Activated CD8-positive, alpha-beta T cell treated with anti-CD3 and anti-CD28 coated beads for 36 hours (primary cell): ENCODE data around the gene AAMP. TPM values are rescaled to one million over a fixed set of nuclear protein-coding genes. Genes with fewer than 3 reads are reported as not detected.
A peak's percentile ranks its signal among the peaks of the same experiment; 100 is the strongest.

Experiments
- ATAC-seq: fragments of 200-7000 bp; cut with Tn5 transposase; one replicate; pipeline ENCODE4 v1.10.0; 2021; ENCODE audit warnings: mild to moderate bottlenecking, moderate library complexity
- CTCF ChIA-PET: fragments of 350-600 bp; sonication (Branson Sonifier 250); formaldehyde crosslinking; loops from one replicate; lab custom pipeline; 2021; ENCODE audit warnings: antibody characterized with exemption; lab: Charles Lee
- POLR2A ChIA-PET: fragments of 350-600 bp; sonication (Branson Sonifier 250); formaldehyde crosslinking; loops from one replicate; lab custom pipeline; 2021; ENCODE audit warnings: antibody characterized with exemption; lab: Charles Lee
- DNase-seq: peaks from one replicate; pipeline ENCODE4 v3.0.0-alpha.2; 2020
- H3K27ac Mint-ChIP-seq: one replicate; pipeline ENCODE4 v1.8.0; 2021; ENCODE audit warnings: mild to moderate bottlenecking, mixed read lengths
- H3K27me3 Mint-ChIP-seq: one replicate; pipeline ENCODE4 v1.8.0; 2021; ENCODE audit warnings: mixed read lengths
- H3K36me3 Mint-ChIP-seq: one replicate; pipeline ENCODE4 v1.8.0; 2021; ENCODE audit warnings: low read depth, mixed read lengths
- H3K4me1 Mint-ChIP-seq: one replicate; pipeline ENCODE4 v1.8.0; 2021; ENCODE audit warnings: low read depth, mixed read lengths
- H3K4me3 Mint-ChIP-seq: one replicate; pipeline ENCODE4 v1.8.0; 2021; ENCODE audit warnings: mild to moderate bottlenecking, moderate library complexity, mixed read lengths
- H3K9me3 Mint-ChIP-seq: one replicate; pipeline ENCODE4 v1.8.0; 2021; ENCODE audit warnings: mixed read lengths
- intact Hi-C: fragments of 100-400 bp; cut with micrococcal nuclease; formaldehyde crosslinking; loops from one replicate; pipeline ENCODE4 v1.10.0; 2022
- total RNA-seq, 2 experiments: library from RNA; stranded (reverse); gene quantifications; one replicate each; pipeline ENCODE4 v1.2.3, GENCODE V29; 2021
- TF ChIP-seq, protein P1 (sequence below): fragments of 200-600 bp; IDR thresholded peaks from one replicate; pipeline ENCODE4 v1.8.0; 2022; ENCODE audit warnings: antibody characterized with exemption, mild to moderate bottlenecking

Gene AAMP
- total RNA-seq, 2 experiments from 2014 or later, result 75.8 to 82.8 TPM

DNA sequence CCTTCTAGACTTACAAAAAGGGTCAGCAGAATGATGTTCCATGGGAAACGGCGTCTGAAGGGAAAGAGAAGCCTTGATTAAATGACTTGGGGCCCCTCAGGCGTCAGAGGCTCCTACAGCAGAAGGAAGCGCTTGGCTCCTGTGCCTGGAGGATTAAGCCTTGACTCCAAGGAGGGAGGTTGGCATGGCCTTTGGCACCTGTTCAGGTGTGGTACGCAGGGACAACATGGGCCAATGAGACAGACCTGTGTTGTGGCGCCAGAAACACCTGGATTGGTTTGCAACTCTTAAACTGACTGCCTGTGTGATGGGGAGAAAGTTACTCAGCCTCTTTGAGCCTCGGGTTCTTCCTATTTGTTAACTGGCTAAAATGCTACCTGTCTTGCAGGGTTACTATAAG lies 8.0 kb upstream of the AAMP start:
- Mint-ChIP-seq H3K9me3 (no peaks in the 10 kb centered on the region), H3K4me3 (no peak overlapping the region), H3K4me1 (peaks cover 7% of the 10 kb centered on the region), H3K36me3 (peaks cover 29% of the 10 kb centered on the region), H3K27ac (peak overlapping the region; percentile 54), H3K27me3 (no peaks in the 10 kb centered on the region)
- ChIA-PET CTCF (interaction anchor here (1.6 kb wide), 1 partner anchor 13 kb away, joined by 4 read pairs; no protein-coding TSS in a partner anchor), POLR2A (interaction anchor here (9.4 kb wide), 1 partner anchor 12 kb away, joined by 39 read pairs; no protein-coding TSS in a partner anchor)
- TF ChIP-seq, protein P1, sequence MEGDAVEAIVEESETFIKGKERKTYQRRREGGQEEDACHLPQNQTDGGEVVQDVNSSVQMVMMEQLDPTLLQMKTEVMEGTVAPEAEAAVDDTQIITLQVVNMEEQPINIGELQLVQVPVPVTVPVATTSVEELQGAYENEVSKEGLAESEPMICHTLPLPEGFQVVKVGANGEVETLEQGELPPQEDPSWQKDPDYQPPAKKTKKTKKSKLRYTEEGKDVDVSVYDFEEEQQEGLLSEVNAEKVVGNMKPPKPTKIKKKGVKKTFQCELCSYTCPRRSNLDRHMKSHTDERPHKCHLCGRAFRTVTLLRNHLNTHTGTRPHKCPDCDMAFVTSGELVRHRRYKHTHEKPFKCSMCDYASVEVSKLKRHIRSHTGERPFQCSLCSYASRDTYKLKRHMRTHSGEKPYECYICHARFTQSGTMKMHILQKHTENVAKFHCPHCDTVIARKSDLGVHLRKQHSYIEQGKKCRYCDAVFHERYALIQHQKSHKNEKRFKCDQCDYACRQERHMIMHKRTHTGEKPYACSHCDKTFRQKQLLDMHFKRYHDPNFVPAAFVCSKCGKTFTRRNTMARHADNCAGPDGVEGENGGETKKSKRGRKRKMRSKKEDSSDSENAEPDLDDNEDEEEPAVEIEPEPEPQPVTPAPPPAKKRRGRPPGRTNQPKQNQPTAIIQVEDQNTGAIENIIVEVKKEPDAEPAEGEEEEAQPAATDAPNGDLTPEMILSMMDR, result no peak
- intact Hi-C loops, result no loop called here
- DNase-seq, result no peak
- ATAC-seq, result no peak

DNA sequence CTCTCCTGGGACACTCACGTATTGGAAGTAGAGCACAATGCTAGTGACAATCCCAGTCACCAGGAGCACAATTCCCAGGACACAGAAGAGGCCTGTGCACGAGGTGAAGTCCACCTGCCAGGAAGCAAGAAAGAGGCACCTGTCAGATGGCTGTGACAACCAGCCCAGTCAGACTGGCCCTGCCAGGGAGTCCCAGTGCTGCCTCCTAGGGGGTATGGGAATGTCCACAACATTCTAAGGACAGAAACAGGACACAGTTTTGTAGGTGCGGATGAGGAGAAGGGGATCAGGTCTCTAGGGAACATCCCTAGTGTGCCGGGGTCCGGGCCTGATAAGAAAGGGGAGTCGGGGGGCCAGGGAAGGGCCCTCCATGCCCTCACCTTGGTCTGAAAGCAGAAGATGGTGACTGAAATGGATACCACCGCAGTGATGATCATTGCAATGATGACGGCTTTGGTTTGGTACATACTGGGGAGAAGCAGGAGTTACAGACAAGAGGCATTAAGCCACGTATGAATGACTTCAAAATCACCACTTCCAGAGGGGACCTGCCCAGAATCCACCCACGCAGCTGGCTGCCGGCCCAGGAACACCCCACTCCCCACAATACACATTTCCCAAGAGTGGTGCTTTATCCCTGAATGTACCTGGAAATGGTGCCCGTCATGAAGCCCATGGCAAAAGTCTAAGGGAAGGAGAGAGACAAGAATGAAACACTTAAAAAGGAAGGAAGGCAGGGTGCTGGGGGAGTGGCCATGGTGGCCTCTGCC lies 7.2 kb upstream of the AAMP start:
- Mint-ChIP-seq H3K36me3 (peaks cover 29% of the 10 kb centered on the region), H3K27ac (peak overlapping the region; percentile 54), H3K9me3 (no peaks in the 10 kb centered on the region), H3K4me1 (peaks cover 9% of the 10 kb centered on the region), H3K27me3 (no peaks in the 10 kb centered on the region), H3K4me3 (no peak overlapping the region)
- TF ChIP-seq, protein P1, result no peak
- ChIA-PET POLR2A (interaction anchor here (7.7 to 9.4 kb wide), 2 partner anchors 8 to 13 kb away, joined by 39 to 97 read pairs; no protein-coding TSS in a partner anchor), CTCF (interaction anchor here (7.5 to 8.2 kb wide), 2 partner anchors 7 to 16 kb away, joined by 125 to 161 read pairs; partner anchors contain the start of gene TMBIM1)
- no peak for ATAC-seq
- DNase-seq, result no peak
- intact Hi-C loops, result no loop called here

DNA sequence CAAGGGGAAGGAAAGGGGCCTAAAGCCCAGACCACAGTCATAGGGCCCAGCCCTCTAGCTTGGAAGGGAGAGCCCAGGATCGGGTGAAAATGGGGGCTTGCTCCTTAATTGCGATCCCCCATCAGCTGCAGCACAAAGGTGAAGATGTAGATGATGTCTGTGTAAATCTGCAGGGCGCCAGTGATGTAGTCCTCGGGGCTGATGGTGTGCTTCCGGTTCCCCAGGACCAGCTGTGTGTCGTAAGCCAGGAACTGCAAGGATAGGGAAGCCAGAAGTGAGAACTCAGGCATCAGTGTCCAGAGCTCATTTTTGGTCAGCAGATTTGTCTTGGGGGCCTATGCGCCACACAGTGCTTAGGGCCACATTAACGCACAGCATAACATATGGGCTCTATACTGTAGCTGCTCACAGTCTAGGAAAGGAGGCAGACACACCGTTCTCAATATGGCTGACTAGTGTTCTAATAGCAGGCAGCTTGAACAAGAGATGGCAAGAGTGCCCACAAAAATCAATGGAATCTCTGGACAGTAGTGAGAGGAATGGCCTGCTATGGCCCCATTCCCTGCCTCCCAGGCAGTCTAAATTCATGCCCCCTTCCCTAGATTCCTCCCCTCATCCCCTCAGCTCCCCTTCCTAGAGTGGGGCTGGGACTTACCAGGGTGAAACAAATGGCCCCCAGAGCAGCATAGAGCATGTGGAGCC lies 5.6 kb upstream of the AAMP start:
- H3K27ac Mint-ChIP-seq, result peak overlapping the region; percentile 39
- CTCF ChIA-PET, result interaction anchor here (1.0 to 8.2 kb wide), 10 partner anchors 9 to 91 kb away, joined by 3 to 161 read pairs (median 4); partner anchors contain the start of genes CATIP and TMBIM1
- intact Hi-C loops, result no loop called here

DNA sequence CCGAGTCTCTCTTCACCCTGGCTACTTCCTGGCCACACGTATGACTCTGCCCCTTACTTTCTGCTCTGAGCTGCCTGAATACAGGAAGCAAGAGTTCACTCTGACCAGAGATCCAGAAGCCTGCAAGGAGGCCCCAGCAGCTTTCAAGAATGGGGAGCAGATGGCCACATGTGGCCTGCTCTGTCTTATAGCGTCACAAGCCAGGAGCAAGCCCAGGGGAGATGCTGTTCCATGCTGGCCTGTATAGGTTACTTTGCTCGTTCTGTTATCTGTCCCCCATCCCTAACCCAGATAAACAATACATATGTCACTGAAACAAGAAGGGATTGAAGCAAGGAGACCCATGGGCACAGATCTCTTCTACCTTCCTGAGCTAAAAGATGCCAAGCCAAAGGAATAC lies 4.6 kb upstream of the AAMP start:
- Mint-ChIP-seq H3K27me3 (no peaks in the 10 kb centered on the region), H3K9me3 (no peaks in the 10 kb centered on the region), H3K27ac (peak overlapping the region; percentile 39), H3K4me3 (no peak overlapping the region), H3K4me1 (peaks cover 20% of the 10 kb centered on the region), H3K36me3 (peaks cover 21% of the 10 kb centered on the region)
- CTCF ChIA-PET, result interaction anchor here (1.0 to 8.2 kb wide), 8 partner anchors 9 to 90 kb away, joined by 3 to 161 read pairs (median 4); partner anchors contain the start of gene TMBIM1
- intact Hi-C loops, result no loop called here
- POLR2A ChIA-PET, result interaction anchor here (0.7 to 9.4 kb wide), 4 partner anchors 8 to 93 kb away, joined by 3 to 97 read pairs (median 22); no protein-coding TSS in a partner anchor
- DNase-seq, result no peak
- TF ChIP-seq, protein P1, result no peak
- no peak for ATAC-seq

More for the DNA sequence above, 5.6 kb upstream of the AAMP start:
- ATAC-seq (no peak), DNase-seq (no peak)
- POLR2A ChIA-PET, result interaction anchor here (0.7 to 9.4 kb wide), 6 partner anchors 9 to 121 kb away, joined by 3 to 97 read pairs (median 4); no protein-coding TSS in a partner anchor
- Mint-ChIP-seq H3K27me3 (no peaks in the 10 kb centered on the region), H3K36me3 (peaks cover 26% of the 10 kb centered on the region), H3K4me1 (peaks cover 21% of the 10 kb centered on the region), H3K9me3 (no peaks in the 10 kb centered on the region), H3K4me3 (no peak overlapping the region)
- TF ChIP-seq, protein P1, result no peak
